ENCODE results near the gene SLC38A11. TPM values are rescaled to one million over a fixed set of nuclear protein-coding genes. Genes with fewer than 3 reads are reported as not detected.
"Not testable (repeated sequence)": the region's sequence is repeated elsewhere in the genome, so short reads cannot be mapped to it uniquely, and the experiment has no call there.

SLC38A11 gene
- 0.33 TPM for total RNA-seq
- long read RNA-seq, partial matches to known transcripts = 0 of 1 reads
- long read RNA-seq, other reads (novel, unspliced or antisense) = 1 of 1 reads

- Histone ChIP-seq H3K27me3 (ENCODE audit: low read depth) (peaks cover 38% of the 10 kb centered on the region), H3K36me3 (no peaks in the 10 kb centered on the region), H3K4me1 (peaks cover 8% of the 10 kb centered on the region), H3K27ac (replicated peaks) (peak within 1 kb of the TSS; percentile 30), H3K9me3 (replicated peaks) (no peaks in the 10 kb centered on the region), H3K4me3 (peak within 1 kb of the TSS; percentile 63)
- peak; percentile 47 for DNase-seq
- TF ChIP-seq CTCF (IDR thresholded peaks at IDR 0.05; ENCODE audit: borderline replicate concordance) = peak; percentile 16
- intact Hi-C loops (cut with micrococcal nuclease) = no loop called here
Measured at GRCh38 chr2:164954954-164955701, at the start of gene SLC38A11. Gene SLC38A11 (minus strand): TSS chr2:164955525. CDS start chr2:164955247, 278 bp downstream.

- intact Hi-C loops (cut with micrococcal nuclease) = no loop called here
- H3K9me3 ChIP-seq (replicated peaks) = no peaks in the 10 kb centered on the region
- peaks cover 3% of the 10 kb centered on the region for H3K27me3 ChIP-seq (ENCODE audit: low read depth)
- no peak overlapping the region for H3K27ac ChIP-seq (replicated peaks)
- no peaks in the 10 kb centered on the region for H3K36me3 ChIP-seq
- DNase-seq = no peak
- no peak for TF ChIP-seq CTCF (IDR thresholded peaks at IDR 0.05; ENCODE audit: borderline replicate concordance)
- no peaks in the 10 kb centered on the region for H3K4me1 ChIP-seq
- no peak overlapping the region for H3K4me3 ChIP-seq
Measured at GRCh38 chr2:165003443-165004130, 48.3 kb upstream of the SLC38A11 start.

- intact Hi-C loops (cut with micrococcal nuclease) = no loop called here
- peak overlapping the region; percentile 3 for H3K27ac ChIP-seq (replicated peaks)
- H3K9me3 ChIP-seq (replicated peaks) = no peaks in the 10 kb centered on the region
- no peak for TF ChIP-seq CTCF (IDR thresholded peaks at IDR 0.05; ENCODE audit: borderline replicate concordance)
- H3K4me3 ChIP-seq = no peak overlapping the region
- no peak for DNase-seq
- H3K4me1 ChIP-seq = no peaks in the 10 kb centered on the region
- no peaks in the 10 kb centered on the region for H3K27me3 ChIP-seq (ENCODE audit: low read depth)
- H3K36me3 ChIP-seq = no peaks in the 10 kb centered on the region
Measured at GRCh38 chr2:165002638-165003037, 47.3 kb upstream of the SLC38A11 start.

- H3K4me3 ChIP-seq; H3K27ac ChIP-seq (replicated peaks); H3K27me3 ChIP-seq (ENCODE audit: low read depth); DNase-seq; H3K36me3 ChIP-seq; H3K9me3 ChIP-seq (replicated peaks): not testable (repeated sequence)
- intact Hi-C loops (cut with micrococcal nuclease) = loop anchor here (5.0 kb wide), 1 partner anchor 208 kb away; the partner anchor contains the start of gene SCN3A
- H3K4me1 ChIP-seq = peaks cover 18% of the 10 kb centered on the region
Measured at GRCh38 chr2:164994664-164995299, 39.5 kb upstream of the SLC38A11 start.

GRCh38 chr2:164993287-164994016 lies 38.1 kb upstream of the SLC38A11 start:
- intact Hi-C loops (cut with micrococcal nuclease) = loop anchor here (5.0 kb wide), 1 partner anchor 209 kb away; the partner anchor contains the start of gene SCN3A

More at GRCh38 chr2:164993287-164994016, 38.1 kb upstream of the SLC38A11 start:
- Histone ChIP-seq H3K36me3 (no peaks in the 10 kb centered on the region), H3K9me3 (replicated peaks) (no peaks in the 10 kb centered on the region), H3K27ac (replicated peaks) (no peak overlapping the region), H3K4me1 (peaks cover 18% of the 10 kb centered on the region), H3K27me3 (ENCODE audit: low read depth) (no peaks in the 10 kb centered on the region), H3K4me3 (no peak overlapping the region)
- no peak for TF ChIP-seq CTCF (IDR thresholded peaks at IDR 0.05; ENCODE audit: borderline replicate concordance)
- no peak for DNase-seq
